ENCODE measurements around the gene SYT5.
"Not testable (repeated sequence)": the region's sequence is repeated elsewhere in the genome, so short reads cannot be mapped to it uniquely, and the experiment has no call there.

SYT5 gene

GRCh38 chr19:55223291-55224037 lies 43.4 kb upstream of the SYT5 start:
- no peak for DNase-seq (ENCODE audit: low spot score in 2 of 2)
- Mint-ChIP-seq H3K4me3 (no peak overlapping the region), H3K9me3 (no peaks in the 10 kb centered on the region), H3K36me3 (ENCODE audit: insufficient read depth) (peaks cover 16% of the 10 kb centered on the region), H3K27me3 (no peaks in the 10 kb centered on the region), H3K27ac (ENCODE audit: low read depth) (no peak overlapping the region), H3K4me1 (peaks cover 11% of the 10 kb centered on the region)
- ATAC-seq (replicated peaks; ENCODE audit: extremely low read depth, poor library complexity, severe bottlenecking) = no peak

GRCh38 chr19:55220525-55220924 lies 40.4 kb upstream of the SYT5 start:
- Mint-ChIP-seq H3K27me3 (no peaks in the 10 kb centered on the region), H3K36me3 (ENCODE audit: insufficient read depth) (peaks cover 15% of the 10 kb centered on the region), H3K4me1 (peaks cover 20% of the 10 kb centered on the region), H3K27ac (ENCODE audit: low read depth) (no peak overlapping the region), H3K9me3 (peaks cover 3% of the 10 kb centered on the region), H3K4me3 (no peak overlapping the region)
- ATAC-seq (replicated peaks; ENCODE audit: extremely low read depth, poor library complexity, severe bottlenecking) (no peak), DNase-seq (ENCODE audit: low spot score in 2 of 2) (no peak)

- H3K36me3 Mint-ChIP-seq (ENCODE audit: insufficient read depth) = peaks cover 8% of the 10 kb centered on the region
- H3K27ac Mint-ChIP-seq (ENCODE audit: low read depth) = no peak overlapping the region
- H3K9me3 Mint-ChIP-seq = peaks cover 5% of the 10 kb centered on the region
- ATAC-seq (replicated peaks; ENCODE audit: extremely low read depth, poor library complexity, severe bottlenecking) (peak; percentile 24), DNase-seq (ENCODE audit: low spot score in 2 of 2) (no peak)
- peaks cover 23% of the 10 kb centered on the region for H3K27me3 Mint-ChIP-seq
- H3K4me3 Mint-ChIP-seq = no peak overlapping the region
- H3K4me1 Mint-ChIP-seq = peaks cover 15% of the 10 kb centered on the region
Measured at GRCh38 chr19:55216461-55217198, 36.5 kb upstream of the SYT5 start.

- DNase-seq (ENCODE audit: low spot score in 2 of 2) = no peak
- ATAC-seq (replicated peaks; ENCODE audit: extremely low read depth, poor library complexity, severe bottlenecking) = no peak
- H3K4me3 Mint-ChIP-seq = no peak overlapping the region
- no peak overlapping the region for H3K27ac Mint-ChIP-seq (ENCODE audit: low read depth)
- H3K4me1 Mint-ChIP-seq = peaks cover 11% of the 10 kb centered on the region
- peaks cover 5% of the 10 kb centered on the region for H3K9me3 Mint-ChIP-seq
- peaks cover 6% of the 10 kb centered on the region for H3K36me3 Mint-ChIP-seq (ENCODE audit: insufficient read depth)
- peaks cover 36% of the 10 kb centered on the region for H3K27me3 Mint-ChIP-seq
Measured at GRCh38 chr19:55213547-55213946, 33.5 kb upstream of the SYT5 start.

- Mint-ChIP-seq H3K27me3 (peaks cover 38% of the 10 kb centered on the region), H3K4me1 (peaks cover 11% of the 10 kb centered on the region), H3K36me3 (ENCODE audit: insufficient read depth) (peaks cover 5% of the 10 kb centered on the region), H3K4me3 (no peak overlapping the region), H3K9me3 (peaks cover 5% of the 10 kb centered on the region), H3K27ac (ENCODE audit: low read depth) (no peak overlapping the region)
- ATAC-seq (replicated peaks; ENCODE audit: extremely low read depth, poor library complexity, severe bottlenecking) (no peak), DNase-seq (ENCODE audit: low spot score in 2 of 2) (no peak)
Measured at GRCh38 chr19:55212447-55212846, 32.4 kb upstream of the SYT5 start.

- no peaks in the 10 kb centered on the region for H3K9me3 Mint-ChIP-seq
- H3K36me3 Mint-ChIP-seq (ENCODE audit: insufficient read depth) = peaks cover 2% of the 10 kb centered on the region
- DNase-seq (ENCODE audit: low spot score in 2 of 2) = no peak
- ATAC-seq (replicated peaks; ENCODE audit: extremely low read depth, poor library complexity, severe bottlenecking) = no peak
- H3K27me3 Mint-ChIP-seq = peaks cover 57% of the 10 kb centered on the region
- H3K27ac Mint-ChIP-seq (ENCODE audit: low read depth) = peak overlapping the region; percentile 35
- peaks cover 9% of the 10 kb centered on the region for H3K4me1 Mint-ChIP-seq
- H3K4me3 Mint-ChIP-seq = no peak overlapping the region
Measured at GRCh38 chr19:55209693-55210472, 29.8 kb upstream of the SYT5 start.

GRCh38 chr19:55208880-55209692 lies 29.0 kb upstream of the SYT5 start, which contains the start of gene PTPRH:
Gene PTPRH, minus strand, starts transcription at chr19:55209501. Its CDS starts 68 bp downstream, at chr19:55209433.
- H3K27ac Mint-ChIP-seq (ENCODE audit: low read depth) = peak within 1 kb of the TSS; percentile 35

GRCh38 chr19:55206664-55207500 lies 26.8 kb upstream of the SYT5 start:
- ATAC-seq (replicated peaks; ENCODE audit: extremely low read depth, poor library complexity, severe bottlenecking) (no peak), DNase-seq (ENCODE audit: low spot score in 2 of 2) (no peak)
- Mint-ChIP-seq H3K27ac (ENCODE audit: low read depth) (peak overlapping the region; percentile 91), H3K4me1 (peaks cover 9% of the 10 kb centered on the region), H3K9me3 (no peaks in the 10 kb centered on the region), H3K36me3 (ENCODE audit: insufficient read depth) (no peaks in the 10 kb centered on the region), H3K4me3 (no peak overlapping the region), H3K27me3 (peaks cover 60% of the 10 kb centered on the region)

More at GRCh38 chr19:55208880-55209692, 29.0 kb upstream of the SYT5 start, which contains the start of gene PTPRH:
- H3K9me3 Mint-ChIP-seq = no peaks in the 10 kb centered on the region
- peaks cover 56% of the 10 kb centered on the region for H3K27me3 Mint-ChIP-seq
- DNase-seq (ENCODE audit: low spot score in 2 of 2) (no peak), ATAC-seq (replicated peaks; ENCODE audit: extremely low read depth, poor library complexity, severe bottlenecking) (no peak)
- H3K4me3 Mint-ChIP-seq = no peak within 1 kb of the TSS
- peaks cover 9% of the 10 kb centered on the region for H3K4me1 Mint-ChIP-seq
- H3K36me3 Mint-ChIP-seq (ENCODE audit: insufficient read depth) = no peaks in the 10 kb centered on the region

- Mint-ChIP-seq H3K27me3 (peaks cover 81% of the 10 kb centered on the region), H3K4me1 (peaks cover 11% of the 10 kb centered on the region)
- H3K4me3 Mint-ChIP-seq; H3K27ac Mint-ChIP-seq (ENCODE audit: low read depth); ATAC-seq (replicated peaks; ENCODE audit: extremely low read depth, poor library complexity, severe bottlenecking); DNase-seq (ENCODE audit: low spot score in 2 of 2); H3K9me3 Mint-ChIP-seq; H3K36me3 Mint-ChIP-seq (ENCODE audit: insufficient read depth): not testable (repeated sequence)
Measured at GRCh38 chr19:55202199-55202598, 22.1 kb upstream of the SYT5 start.

GRCh38 chr19:55199620-55200204 lies 19.6 kb upstream of the SYT5 start:
- Mint-ChIP-seq H3K36me3 (ENCODE audit: insufficient read depth) (no peaks in the 10 kb centered on the region), H3K27me3 (peaks cover 71% of the 10 kb centered on the region), H3K9me3 (no peaks in the 10 kb centered on the region), H3K27ac (ENCODE audit: low read depth) (no peak overlapping the region), H3K4me3 (no peak overlapping the region), H3K4me1 (peaks cover 5% of the 10 kb centered on the region)
- DNase-seq (ENCODE audit: low spot score in 2 of 2) (no peak), ATAC-seq (replicated peaks; ENCODE audit: extremely low read depth, poor library complexity, severe bottlenecking) (no peak)

GRCh38 chr19:55198651-55199050 lies 18.6 kb upstream of the SYT5 start:
- ATAC-seq (replicated peaks; ENCODE audit: extremely low read depth, poor library complexity, severe bottlenecking) = no peak
- H3K9me3 Mint-ChIP-seq = no peaks in the 10 kb centered on the region
- peaks cover 5% of the 10 kb centered on the region for H3K4me1 Mint-ChIP-seq
- no peak for DNase-seq (ENCODE audit: low spot score in 2 of 2)
- H3K27ac Mint-ChIP-seq (ENCODE audit: low read depth) = no peak overlapping the region
- no peak overlapping the region for H3K4me3 Mint-ChIP-seq
- peaks cover 61% of the 10 kb centered on the region for H3K27me3 Mint-ChIP-seq
- no peaks in the 10 kb centered on the region for H3K36me3 Mint-ChIP-seq (ENCODE audit: insufficient read depth)

Measured in central memory CD8-positive, alpha-beta T cell (primary cell).